G401.6 (cell line): ENCODE data around the gene TMEM30A.

Experiments used
- FAIRE-seq: peaks from 2 replicates; lab custom pipeline; 2012; peaks lifted over from hg19 to GRCh38; lab: Jason Lieb, UNC

Gene TMEM30A

GRCh38 chr6:75284632-75285282 is at the start of gene TMEM30A:
TMEM30A (minus strand) TSS chr6:75284792; CDS start chr6:75284638, 154 bp downstream.
- FAIRE-seq: peak; percentile 99

GRCh38 chr6:75333676-75334200 is 49.1 kb upstream of the TMEM30A start:
- no peak for FAIRE-seq

- FAIRE-seq: no peak
These were observed 46.6 kb upstream of the TMEM30A start for GRCh38 chr6:75331151-75331550.

- no peak for FAIRE-seq
These were observed 45.1 kb upstream of the TMEM30A start for GRCh38 chr6:75329703-75330102.

- peak; percentile 70 for FAIRE-seq
These were observed 43.2 kb upstream of the TMEM30A start for GRCh38 chr6:75327807-75328206.

GRCh38 chr6:75326557-75327258 is 42.1 kb upstream of the TMEM30A start:
- FAIRE-seq: no peak

GRCh38 chr6:75318900-75319299 is 34.3 kb upstream of the TMEM30A start:
- FAIRE-seq: no peak

GRCh38 chr6:75317503-75318206 is 33.1 kb upstream of the TMEM30A start:
- FAIRE-seq: no peak

GRCh38 chr6:75315978-75316377 is 31.4 kb upstream of the TMEM30A start:
- no peak for FAIRE-seq

GRCh38 chr6:75308250-75308988 is 23.8 kb upstream of the TMEM30A start:
- no peak for FAIRE-seq

- FAIRE-seq: no peak
These were observed 22.9 kb upstream of the TMEM30A start for GRCh38 chr6:75307364-75308004.

GRCh38 chr6:75306064-75306463 is 21.5 kb upstream of the TMEM30A start:
- no peak for FAIRE-seq

- no peak for FAIRE-seq
These were observed 21.0 kb upstream of the TMEM30A start for GRCh38 chr6:75305573-75305972.

- FAIRE-seq: no peak
These were observed 17.7 kb upstream of the TMEM30A start for GRCh38 chr6:75302280-75302679.

GRCh38 chr6:75301537-75301936 is 16.9 kb upstream of the TMEM30A start:
- FAIRE-seq: no peak

GRCh38 chr6:75301088-75301487 is 16.5 kb upstream of the TMEM30A start:
- no peak for FAIRE-seq

GRCh38 chr6:75300531-75300855 is 15.9 kb upstream of the TMEM30A start:
- FAIRE-seq: no peak

GRCh38 chr6:75299801-75300530 is 15.4 kb upstream of the TMEM30A start:
- FAIRE-seq: no peak

GRCh38 chr6:75296811-75297779 is 12.5 kb upstream of the TMEM30A start:
- FAIRE-seq: peak; percentile 98

- FAIRE-seq: no peak
These were observed 8.0 kb upstream of the TMEM30A start for GRCh38 chr6:75292555-75292954.
